ENCODE data around the gene ZNF710.
"Not testable (repeated sequence)": the region's sequence is repeated elsewhere in the genome, so short reads cannot be mapped to it uniquely, and the experiment has no call there.

The ZNF710 gene

DNA sequence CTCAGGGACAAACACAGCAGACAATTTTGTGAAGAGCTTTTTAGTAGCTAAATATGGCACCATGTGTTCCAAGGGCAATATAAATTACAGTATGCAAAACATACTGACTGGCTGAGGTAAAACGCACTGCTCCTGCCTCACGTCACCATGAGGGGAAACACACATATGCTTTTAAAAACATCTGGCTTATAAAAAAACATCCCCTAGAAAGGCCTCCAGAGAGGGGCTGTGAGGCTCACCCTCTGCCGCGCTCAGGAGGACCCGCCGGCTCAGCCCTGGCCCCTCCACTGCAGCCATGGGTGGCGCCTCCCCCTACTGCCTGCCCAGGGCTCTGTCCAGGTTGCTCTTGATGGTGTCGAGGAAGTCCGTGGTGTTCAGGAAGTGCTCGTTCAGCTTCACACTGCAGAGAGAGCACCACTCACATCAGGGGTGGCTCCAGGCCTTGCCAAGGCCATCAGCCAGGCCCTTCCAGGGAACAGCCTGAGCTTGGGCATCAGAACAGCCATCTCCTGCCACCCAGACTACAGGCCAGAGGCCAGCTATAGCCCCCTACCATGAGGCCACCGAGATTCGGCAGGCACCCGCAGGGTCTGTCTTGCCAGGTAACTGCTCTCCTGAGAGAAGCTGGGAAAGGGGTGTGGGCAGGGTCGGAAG is 83.0 kb downstream of the ZNF710 start:
- no peak for DNase-seq

DNA sequence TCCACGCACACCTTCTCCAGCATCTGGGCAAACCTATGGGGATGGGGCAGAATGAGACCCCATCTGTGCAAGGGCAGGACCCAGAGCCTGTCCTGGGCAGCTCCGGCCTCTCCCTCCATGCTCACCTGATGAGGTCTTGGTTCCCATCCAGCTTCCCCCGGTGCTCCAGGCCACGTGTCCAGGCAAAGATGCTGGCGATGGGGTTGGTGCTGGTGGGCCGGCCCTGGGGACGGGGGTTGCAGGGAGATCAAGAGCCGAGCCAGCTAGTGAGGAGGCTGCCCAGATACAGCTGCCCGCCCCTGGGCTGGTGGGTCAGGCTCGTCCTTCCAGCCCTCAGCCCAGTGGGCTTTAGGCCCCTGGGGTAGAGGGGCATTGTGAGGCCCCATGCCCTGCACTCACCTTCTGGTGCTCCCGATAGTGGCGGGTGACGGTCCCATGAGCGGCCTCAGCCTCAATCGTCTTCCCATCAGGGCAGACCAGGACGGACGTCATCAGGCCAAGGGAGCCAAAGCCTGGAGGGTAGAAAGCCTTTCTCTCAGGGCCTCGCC is 83.8 kb downstream of the ZNF710 start:
- no peak for DNase-seq

DNA sequence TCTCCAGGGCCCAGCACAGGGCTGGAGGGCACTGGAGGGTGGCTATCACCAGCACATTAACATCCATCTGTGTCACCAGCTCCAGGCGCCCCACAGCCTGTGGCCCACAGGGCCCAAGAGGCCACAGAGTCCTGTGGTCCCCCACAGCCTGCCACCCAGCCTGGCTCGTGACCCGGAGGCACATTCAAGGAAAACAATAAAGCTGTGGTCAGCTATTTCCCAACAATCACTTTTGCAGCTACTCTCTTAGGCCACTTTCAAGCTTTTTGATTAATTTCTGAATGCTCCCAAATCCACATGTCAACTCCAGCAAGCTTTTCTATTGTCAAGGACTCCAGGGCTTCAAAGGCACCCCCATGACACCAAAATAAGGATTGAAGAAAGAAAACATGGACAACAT is 84.4 kb downstream of the ZNF710 start:
- no peak for DNase-seq

DNA sequence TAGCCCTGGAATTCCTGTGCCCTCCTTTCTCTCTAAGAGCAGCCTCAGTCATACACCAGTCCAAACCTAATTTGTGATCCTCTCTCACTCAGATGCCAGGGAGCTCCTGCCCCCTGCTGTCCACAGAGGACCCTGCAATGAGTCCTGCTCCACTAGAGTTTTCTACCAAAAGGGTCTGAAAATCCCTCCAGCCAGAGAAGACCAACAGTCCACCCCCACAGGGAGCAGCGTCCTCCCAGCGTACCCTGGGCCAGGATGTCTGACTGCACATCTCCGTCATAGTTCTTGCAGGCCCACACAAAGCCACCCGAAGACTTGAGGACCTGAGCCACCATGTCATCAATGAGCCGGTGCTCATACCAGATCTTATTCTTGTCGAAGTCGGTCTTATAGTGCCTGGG is 85.7 kb downstream of the ZNF710 start:
- no peak for DNase-seq

DNA sequence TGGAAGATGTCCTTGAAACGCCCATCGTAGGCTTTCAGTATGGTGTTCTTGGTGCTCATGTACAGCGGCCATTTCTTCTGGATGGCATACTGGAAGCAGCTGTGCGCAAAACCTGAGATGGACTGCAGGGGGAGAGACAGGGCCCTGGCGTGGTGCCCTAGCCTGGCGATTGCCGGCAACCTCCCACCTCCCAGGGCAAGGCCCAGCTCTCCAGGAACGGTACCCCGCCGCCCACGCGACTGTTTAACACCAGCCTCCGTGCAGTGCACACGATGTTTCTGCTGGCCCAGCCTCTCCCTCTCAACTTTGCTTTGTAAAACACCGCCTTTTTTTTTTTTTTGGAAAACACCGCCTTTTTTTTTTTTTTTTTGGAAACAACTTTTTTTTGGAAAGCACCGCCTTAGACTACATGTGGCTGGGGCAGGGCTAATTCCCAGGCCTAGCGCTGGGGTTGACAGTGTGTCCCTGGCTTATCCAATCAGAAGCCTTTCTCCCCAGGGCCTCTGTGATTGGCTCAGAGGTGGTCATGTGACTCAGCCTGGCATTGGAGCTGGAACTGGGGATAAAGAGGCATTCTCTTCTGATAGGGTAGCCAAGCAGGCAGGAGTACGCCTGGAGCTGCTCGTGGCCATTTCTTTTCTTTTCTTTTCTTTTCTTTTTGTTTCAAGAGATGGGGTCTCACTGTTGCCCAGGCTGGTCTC is 86.5 kb downstream of the ZNF710 start:
- no peak for DNase-seq

DNA sequence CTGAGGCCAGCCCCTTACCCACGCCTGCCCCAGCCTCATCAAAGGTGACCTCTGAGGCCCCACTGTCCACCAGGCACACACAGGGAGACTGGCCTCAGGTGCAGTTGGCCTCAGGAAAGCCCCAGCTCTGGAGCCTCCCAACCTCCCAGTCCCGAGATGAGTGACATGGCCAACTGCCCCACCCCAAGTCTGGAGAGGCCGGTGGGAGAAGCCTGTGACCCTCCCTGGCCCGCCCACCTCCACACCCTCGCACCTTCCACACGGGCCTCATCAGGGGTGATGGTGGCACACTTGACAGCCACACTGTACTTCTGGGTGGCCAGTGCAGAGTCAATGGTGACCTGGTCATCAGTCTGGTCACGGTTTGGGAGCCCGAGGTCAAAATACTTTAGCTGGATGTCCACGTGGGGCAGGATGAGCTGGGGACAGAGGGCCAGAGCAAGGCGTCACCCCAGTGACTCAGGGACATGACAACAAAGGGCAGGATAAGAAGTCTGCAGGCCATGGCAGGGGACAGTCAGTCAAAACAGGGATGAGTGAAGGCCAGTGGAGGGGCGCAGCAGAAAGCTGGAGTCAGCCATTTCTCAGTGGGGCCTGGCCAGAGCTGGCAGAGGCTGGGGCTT is 89.2 kb downstream of the ZNF710 start:
- no peak for DNase-seq

DNA sequence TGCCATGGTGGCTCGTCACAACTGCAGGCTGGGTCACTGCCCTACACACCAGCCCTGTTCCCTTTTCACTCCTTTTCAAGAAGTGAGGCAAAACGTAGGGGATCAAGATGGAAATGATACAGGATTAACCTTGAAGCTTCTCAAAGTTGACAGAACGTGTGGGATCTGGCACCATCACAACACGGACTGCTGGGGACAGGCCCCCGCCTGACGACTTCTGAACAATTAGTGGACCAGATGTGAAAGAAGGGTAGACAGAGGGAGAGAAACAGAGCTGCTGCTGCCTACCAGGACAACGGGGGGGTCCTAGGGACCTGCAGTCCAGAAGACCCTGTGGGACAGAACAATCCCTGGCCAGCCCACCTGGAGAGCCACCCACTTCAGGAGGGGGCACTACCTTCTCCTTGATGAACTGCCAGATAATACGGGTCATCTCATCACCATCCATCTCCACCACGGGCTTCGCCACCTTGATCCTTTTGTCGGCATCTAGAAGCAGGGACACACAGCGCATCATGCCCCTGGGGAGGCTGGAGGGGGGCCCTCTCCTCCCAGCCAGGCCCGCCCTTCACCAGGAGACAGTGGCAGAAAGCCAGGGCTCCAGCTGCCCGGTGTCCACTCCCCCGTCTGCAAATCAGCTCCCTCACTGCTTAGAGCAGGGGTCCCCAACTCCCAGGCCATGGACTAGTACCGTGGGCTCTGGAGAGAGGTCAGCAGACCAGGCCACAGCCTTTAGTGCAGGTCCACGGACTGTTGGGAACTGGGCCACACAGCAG is 90.2 kb downstream of the ZNF710 start:
- no peak for DNase-seq

DNA sequence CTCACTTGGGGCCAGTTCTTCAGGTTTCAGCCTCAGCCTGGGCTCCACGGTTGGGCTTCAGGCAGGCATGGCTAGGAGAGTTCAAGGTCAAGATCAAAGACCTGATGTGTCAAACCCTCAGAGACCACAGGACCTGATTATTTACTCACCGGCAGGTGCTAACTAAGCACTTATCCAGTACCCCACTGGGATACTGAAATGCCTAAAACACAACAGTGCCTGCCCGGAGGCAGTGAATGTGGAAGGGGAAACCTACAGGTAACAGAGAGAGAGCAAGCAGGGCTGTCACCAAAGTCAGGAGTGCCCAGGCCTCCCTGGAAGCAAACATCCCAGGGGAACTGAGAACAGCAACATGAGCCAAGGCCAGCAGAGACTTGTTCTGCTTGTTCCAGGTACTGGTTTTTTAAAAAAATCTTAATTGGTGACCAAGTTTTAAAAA is 94.4 kb downstream of the ZNF710 start:
- DNase-seq = no peak

DNA sequence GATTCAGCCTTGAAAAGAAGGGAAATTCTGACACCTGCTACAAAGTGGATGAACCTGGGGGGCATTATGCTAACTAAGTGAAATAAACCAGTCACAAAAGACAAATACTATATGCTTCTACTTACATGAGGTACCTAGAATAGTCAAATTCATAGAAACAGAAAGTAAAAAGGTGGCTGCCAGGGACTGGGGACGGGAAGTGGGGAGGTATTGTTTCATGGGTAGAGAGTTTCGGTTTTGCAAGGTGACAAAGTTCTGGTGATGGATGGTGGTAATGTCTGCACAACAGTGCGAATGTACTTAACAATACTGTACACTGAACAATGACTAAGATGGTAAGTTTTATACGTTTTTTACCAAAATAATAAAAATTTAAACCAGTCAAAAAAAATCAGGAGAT is 96.4 kb downstream of the ZNF710 start:
- DNase-seq = no peak

DNA sequence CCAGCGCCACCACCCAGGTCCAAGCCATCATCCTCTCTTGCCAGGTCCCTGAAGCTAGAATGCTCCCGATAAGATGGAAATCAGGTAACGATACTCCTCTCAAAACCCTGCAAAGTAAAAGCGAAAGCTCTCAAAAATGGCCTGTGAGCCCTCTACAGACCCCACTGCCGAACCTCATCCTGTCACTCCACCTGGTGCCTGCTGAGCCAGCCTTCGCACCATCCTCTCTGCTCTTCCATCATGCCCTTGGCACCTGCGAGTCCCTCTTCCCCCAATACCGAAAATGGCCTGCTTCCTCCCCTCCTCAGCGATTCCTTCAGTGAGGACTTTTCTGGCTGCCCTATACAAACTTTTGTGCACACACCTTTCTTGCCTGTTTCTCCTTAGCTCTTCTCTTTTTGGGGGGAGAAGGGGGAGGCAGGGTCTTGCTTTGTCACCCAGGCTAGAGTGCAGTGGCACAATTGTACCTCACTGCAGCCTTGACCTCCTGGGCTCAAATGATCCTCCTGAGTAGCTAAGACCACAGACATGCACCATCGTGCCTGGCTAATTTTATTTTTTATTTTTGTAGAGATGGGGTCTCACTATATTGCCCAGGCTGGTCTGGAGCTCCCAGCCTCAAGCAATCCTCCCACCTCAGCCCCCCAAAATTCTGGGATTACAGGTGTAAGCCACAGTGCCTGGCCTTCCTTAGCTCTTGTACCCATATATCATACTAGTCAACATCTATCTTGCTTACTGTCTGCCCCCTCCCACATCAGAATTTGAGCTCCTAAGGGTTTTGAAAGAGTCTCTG is 98.1 kb downstream of the ZNF710 start:
- no peak for DNase-seq

DNA sequence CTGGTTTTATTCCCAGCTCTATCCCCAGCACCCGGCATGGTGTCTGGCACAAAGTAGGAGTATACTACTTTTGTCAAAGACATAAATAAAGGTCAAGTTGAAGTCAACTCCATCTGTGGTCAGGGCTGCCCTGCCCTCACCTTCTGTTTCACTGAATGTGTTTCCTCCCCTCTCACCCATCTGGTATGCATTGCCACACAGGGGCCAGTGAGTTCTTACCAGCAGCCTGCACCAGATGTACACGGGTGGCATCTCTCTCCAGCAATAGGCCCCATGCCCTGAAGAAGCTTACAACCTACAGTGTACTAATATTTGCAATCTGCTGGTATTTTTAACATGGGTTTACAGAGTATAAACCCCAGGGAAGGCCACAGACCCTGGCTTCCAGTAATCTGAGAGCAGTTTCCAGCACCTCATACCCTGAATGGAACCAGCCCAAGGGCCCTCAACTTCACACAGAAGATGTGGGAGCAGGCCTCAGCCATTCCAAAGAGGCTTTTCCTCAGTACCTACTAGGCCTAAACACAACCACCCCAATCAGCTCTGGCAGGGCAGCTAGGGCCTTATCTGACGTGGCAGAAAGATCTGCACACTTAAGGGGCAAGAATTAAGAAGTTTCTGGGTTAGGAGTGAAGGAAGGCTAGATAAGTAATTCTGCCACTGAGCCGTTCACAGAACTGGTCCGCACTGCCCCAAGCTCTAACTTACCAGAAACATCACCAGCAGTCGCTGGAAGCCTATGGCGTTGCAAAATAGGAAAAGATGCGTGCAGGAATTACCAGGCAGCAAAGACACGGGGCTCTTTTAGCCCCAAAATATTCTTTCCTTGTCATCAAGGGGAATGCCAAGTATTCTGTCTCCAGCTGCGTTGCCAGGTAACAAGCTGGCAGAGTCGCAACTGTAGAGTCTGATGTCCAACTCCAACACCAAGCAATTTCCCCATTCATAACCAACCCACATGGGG is 99.0 kb downstream of the ZNF710 start:
- DNase-seq = no peak

DNA sequence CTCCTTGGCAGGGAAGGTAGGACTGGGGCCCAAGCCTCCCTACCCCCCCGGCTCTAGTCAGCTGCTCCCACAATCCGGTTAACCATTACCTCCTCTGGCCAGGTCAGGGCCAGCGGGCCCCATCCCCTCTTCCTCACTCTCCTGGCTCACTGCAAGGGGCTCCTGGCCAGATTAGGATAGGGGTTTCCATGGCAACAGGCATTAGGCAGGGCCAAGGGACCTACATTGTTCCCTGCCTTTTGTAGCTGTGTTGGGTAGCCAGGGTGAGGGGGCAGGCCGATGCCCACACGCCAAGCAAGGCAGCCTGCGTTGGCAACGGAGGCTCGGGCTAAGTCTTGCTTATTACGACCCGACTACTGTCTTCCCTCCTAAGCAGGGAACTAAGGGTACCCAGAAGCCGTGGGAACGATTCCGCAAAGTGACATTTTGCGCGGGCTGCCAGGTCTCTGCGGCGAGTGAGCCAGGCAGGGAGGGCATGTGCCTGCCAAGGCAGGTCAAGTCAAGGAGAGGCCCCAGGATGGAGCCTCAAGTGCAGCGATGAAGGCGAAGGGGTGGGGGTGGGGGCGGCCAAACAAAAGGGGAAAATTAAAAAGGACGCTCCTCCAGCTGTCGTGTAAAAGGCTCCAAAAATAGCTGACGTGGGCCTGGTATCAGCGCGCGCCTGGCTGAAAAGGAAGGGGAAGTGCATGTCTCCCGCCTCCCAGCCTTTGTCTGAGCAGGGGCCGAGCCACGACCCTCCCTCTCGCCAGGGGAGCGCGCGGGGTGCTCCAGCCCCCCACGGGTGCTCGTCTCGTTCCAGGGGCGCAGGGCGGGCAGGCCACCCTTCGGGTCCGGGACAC is 100.2 kb downstream of the ZNF710 start:
- DNase-seq = no peak

DNA sequence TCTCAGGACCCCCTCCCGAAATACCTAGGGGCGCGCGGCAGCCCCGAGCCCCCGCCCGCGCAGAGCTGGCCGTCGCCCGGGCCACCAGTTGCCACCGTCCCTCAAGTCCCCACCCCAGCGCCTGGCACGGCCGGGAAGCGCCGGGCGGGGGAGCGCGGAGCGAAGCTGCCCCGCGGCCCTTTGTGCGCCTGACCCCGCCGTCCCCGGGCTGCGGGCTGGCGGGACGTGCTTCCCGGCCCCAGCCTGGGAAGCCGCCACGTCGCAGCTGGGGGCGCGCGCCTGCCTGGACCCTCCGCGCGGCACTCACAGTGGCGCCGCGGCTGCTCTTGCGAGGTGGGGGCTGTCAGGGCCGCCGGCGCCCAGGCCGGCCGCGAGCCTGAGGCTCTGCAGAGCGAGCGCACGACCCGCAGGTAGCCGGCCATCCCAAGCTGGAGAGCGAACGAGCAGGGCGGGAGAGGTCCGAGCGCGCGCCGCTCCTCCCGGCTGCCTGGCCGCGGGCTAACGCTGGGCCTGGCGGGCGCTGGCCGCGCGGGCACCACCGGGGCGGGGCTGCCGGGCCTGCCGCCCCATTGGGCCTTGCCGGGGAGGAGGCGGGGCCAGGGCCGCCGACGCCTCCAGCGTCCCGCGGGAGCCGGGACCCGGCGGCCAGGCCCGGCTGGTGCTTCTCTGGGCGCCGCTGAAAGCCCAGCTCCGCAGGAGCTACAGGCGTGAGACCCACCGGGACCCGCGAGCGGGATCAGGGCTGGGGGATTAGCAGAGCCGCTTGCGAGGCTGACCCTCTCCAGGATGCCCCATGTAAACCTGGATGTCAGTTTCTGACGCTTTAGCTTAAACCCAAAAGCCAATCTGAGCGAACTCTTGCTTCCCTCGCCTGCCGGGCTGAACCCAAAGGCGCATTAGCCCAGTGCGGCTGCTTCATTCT is 101.1 kb downstream of the ZNF710 start, which contains the start of gene IDH2:
Gene IDH2 (minus strand): TSS at position 500 of the 922 bp plus-strand sequence. CDS start 78 bp downstream, at position 422.
- peak; percentile 79 for DNase-seq

DNA sequence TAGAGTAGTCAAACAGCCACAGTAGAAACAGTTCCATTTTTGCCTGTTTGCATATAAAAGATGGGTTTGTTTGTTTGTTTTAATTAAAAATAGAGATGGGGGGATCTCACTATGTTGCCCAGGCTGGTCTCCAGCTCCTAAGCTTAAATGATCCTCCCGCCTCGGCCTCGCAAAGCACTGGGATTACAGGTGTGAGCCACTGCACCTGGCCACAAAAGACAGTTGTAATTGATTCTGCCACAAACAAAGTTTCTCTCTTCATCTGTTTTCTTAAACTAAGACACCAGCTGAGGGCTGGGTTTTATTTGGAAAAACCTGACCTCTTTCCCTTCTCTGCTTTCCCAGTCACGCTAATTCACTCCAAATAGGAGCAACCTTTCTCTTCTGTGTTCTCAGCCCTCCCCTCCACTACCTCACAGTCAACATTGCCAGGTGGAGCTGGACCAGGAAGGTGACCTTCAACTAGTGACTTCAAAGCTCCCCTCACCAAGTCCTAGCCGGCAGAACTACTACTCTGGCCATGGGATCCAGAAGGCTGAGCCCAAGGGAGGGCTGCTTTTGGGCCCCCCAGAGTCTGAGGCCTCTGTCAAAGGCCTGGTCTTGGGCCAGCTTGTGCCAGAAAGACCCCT is 102.7 kb downstream of the ZNF710 start:
- no peak for DNase-seq

DNA sequence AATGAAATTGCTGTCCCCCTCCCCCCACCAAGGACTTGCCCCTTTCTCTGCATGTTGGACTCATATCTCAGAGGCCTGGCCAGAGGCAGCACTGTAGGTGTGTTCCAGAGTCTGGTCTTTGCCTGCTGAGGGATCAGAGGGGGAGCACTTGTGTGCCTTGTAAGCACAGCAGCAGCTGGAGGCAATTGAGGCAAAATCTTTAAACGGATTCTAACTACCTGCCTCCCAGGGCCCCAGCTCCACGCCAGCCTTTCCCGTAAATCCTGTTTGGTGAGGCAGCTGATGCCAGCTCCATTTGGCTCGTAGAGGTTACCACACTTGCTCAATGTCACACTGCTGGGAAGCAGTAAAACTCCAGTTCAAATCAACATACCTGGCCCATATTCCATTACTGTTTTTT is 103.4 kb downstream of the ZNF710 start:
- DNase-seq = no peak

DNA sequence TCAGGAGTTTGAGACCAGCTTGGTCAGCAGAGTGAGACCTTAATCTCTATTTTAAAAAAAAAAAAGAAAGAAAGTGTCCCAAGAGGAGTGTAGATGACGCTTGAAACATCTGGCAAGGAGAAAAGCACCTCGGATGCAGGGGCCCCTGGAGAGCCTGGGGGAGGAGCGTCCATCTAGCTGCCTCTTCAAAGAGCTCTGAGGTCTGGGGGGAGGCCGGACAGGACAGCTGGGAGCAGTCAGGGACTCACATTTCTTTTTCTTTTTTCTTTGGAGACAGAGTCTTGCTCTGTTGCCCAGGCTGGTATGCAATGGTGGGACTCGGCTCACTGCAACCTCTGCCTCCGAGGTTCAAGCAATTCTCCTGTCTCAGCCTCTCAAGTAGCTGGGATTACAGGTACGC is 104.4 kb downstream of the ZNF710 start:
- no peak for DNase-seq

DNA sequence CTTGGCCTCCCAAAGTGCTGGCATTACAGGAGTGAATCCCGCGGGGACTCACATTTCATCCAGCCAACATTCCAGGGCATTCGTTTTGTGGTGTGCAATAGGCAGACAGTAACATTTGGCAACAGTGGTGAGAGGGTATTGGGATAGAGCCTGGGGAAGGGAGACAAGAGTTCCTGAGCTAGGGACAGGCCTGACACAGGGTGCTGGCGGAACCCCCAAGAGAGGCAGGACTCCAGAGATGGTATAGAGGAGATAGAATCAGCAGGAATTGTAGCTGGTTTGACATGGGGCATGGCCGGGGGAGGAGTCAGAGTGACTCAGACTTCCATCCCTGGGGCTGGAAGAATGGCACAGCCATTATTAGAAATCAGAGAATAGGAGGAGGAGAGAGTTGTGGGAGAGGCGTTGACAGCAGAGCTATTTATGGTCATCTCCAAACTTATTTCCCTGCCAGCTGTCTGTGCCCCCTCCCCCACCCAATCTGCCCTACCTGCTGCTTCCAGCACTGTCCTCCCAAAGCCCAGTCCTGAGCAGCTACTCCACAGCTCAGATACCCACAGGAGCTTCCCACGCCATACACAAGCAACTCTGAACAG is 105.5 kb downstream of the ZNF710 start:
- DNase-seq = no peak

DNA sequence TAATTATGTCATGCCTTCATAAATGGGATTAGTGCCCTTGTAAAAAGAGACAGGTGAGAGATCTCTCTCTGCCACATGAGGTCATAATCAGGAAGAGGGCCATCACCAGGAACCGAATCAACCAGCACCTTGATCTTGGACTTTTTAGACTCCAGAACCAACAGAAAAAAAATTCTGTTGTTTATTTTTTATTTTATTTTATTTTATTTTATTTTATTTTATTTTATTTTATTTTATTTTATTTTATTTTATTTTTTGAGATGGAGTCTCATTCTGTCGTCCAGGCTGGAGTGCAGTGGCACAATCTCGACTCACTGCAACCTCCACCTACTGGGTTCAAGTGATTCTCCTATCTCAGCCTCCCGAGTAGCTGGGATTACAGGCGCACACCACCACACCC is 106.9 kb downstream of the ZNF710 start:
- not testable (repeated sequence) for DNase-seq

All from cortex of kidney (tissue), 1 donor.